GM19099 (cell line): ENCODE data around the gene MARCHF6.

Experiments
- POLR2A ChIP-seq: IDR thresholded peaks from 3 replicates; pipeline ENCODE4 v1.6.1; 2011; ENCODE audit warnings: low read depth; ENCODE audit not compliant: insufficient read length; ENCODE audit errors: extremely low read depth

The MARCHF6 gene

GRCh38 chr5:10335711-10336470 lies 17.6 kb upstream of the MARCHF6 start:
- no peak for TF ChIP-seq POLR2A

- no peak for TF ChIP-seq POLR2A
These were observed 16.4 kb upstream of the MARCHF6 start for GRCh38 chr5:10337107-10337506.

- no peak for TF ChIP-seq POLR2A
These were observed 15.5 kb upstream of the MARCHF6 start for GRCh38 chr5:10337986-10338385.

GRCh38 chr5:10338686-10339057 lies 14.8 kb upstream of the MARCHF6 start:
- no peak for TF ChIP-seq POLR2A

GRCh38 chr5:10339058-10339811 lies 14.3 kb upstream of the MARCHF6 start:
- no peak for TF ChIP-seq POLR2A

GRCh38 chr5:10339958-10340357 lies 13.5 kb upstream of the MARCHF6 start:
- no peak for TF ChIP-seq POLR2A

GRCh38 chr5:10343486-10343885 lies 10.0 kb upstream of the MARCHF6 start:
- TF ChIP-seq POLR2A, result no peak

GRCh38 chr5:10348258-10348657 lies 5.2 kb upstream of the MARCHF6 start:
- no peak for TF ChIP-seq POLR2A

- no peak for TF ChIP-seq POLR2A
These were observed 2.1 kb upstream of the MARCHF6 start for GRCh38 chr5:10351199-10351905.

- TF ChIP-seq POLR2A, result no peak
These were observed 1.6 kb upstream of the MARCHF6 start for GRCh38 chr5:10351919-10352318.

GRCh38 chr5:10352430-10353240 lies 860 bp upstream of the MARCHF6 start:
- no peak for TF ChIP-seq POLR2A

GRCh38 chr5:10354048-10354872 lies 765 bp downstream of the MARCHF6 start:
- TF ChIP-seq POLR2A, result no peak

- no peak for TF ChIP-seq POLR2A
These were observed 1.8 kb downstream of the MARCHF6 start for GRCh38 chr5:10355071-10355889.
